GM11168 (cell line): ENCODE results near the gene SLC6A12.

ENCODE experiments used
- in situ Hi-C: fragments of 300-500 bp; cut with MboI; formaldehyde crosslinking; loops from one replicate; pipeline ENCODE4 v1.12.0; 2022; ENCODE audit warnings: low sequenced_read_pairs; ENCODE audit not compliant: unreplicated experiment

The SLC6A12 gene

GRCh38 chr12:168763-169525, 45.0 kb downstream of the SLC6A12 start:
- in situ Hi-C loops: no loop called here

- in situ Hi-C loops: no loop called here
Measured at GRCh38 chr12:167959-168600, 45.9 kb downstream of the SLC6A12 start.

- in situ Hi-C loops: no loop called here
Measured at GRCh38 chr12:166425-167075, 47.4 kb downstream of the SLC6A12 start.

GRCh38 chr12:165862-166368, 48.0 kb downstream of the SLC6A12 start:
- in situ Hi-C loops: no loop called here

DNA sequence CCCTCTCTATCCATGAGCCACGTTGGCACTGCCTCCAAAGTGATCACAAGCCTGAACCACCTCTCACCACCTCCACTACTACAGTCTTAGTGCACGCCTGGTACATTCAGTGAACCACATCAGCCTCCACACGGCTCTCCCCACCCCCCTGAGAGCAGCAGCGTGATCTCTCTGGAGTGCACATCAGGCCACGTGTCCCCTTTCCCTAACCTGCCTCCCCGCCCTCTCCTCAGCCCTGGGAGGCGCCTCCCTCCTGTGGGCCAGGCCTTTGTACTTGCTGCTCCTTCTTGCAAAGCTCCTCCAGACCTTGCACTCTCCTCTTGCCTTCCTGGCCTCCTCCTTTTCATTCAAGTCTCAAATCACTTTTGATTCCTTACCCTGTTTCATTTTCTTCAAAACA, 49.8 kb downstream of the SLC6A12 start:
- in situ Hi-C loops: no loop called here

DNA sequence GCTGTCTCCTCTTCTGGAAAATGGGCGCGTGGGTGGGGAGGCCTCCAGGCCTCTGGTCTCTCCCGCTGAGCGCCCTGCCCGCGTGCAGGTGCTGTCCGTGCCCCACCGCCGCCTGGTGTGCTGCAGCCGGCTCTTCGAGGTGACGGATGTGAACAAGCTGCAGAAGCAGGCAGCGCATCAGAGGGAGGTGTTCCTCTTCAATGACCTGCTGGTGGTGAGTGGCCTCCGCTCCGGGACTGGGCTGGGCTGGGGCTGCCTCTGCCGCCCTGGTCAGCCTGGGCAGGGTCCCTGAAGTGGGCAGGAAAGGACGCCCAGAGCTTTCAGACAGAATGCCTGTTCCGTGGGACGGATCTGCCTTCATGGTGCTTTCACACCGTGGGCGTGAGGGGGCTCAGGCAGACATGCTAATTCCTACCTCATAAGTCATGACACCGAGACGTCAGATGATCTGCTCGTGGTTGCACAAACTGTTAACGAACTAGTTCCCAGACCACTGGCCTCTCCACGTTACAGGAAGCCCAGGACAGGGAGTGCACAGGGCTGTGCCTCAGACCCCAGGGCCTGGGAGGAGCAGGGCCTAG, 50.5 kb downstream of the SLC6A12 start:
- in situ Hi-C loops: no loop called here

GRCh38 chr12:162467-163307, 51.3 kb downstream of the SLC6A12 start:
- in situ Hi-C loops: no loop called here

DNA sequence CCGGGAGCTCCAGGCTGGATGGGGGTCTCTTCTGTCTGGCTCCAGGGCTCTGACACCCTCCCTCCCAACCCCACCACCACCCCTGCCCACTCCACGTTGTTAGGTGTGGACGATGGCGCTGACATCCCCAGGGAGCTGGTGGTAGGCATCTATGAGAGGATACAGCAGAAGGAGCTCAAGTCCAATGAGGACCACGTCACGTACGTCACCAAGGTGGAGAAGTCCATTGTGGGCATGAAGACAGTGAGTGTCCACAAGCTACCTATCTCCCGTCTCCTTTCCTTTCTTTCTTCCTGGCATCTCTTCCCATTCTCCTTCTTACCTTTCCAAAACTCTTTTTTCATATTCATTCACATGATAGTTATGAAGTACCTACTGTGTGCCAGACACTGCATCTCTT, 52.1 kb downstream of the SLC6A12 start:
- in situ Hi-C loops: no loop called here

DNA sequence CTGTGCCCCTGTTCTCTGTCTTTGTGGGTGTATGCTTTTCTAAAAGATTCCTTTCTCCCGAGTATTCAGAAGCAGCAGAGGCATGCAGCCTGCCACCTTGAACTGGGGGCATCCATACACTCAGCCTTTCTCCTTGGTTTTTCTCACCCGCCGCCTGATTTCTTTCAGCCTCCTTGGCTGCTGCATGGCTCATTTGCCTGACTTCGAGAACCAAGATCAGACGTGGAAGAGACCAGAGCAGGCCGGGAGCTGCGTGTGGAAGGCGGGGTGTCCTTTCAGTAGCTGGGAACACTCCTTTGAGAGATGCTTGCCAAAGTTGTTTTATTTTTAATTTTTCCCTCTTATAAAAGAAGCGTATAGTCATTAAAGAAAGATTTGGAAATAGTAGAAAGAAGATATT, 53.1 kb downstream of the SLC6A12 start:
- in situ Hi-C loops: no loop called here

GRCh38 chr12:159156-159782, 54.7 kb downstream of the SLC6A12 start:
- in situ Hi-C loops: no loop called here

DNA sequence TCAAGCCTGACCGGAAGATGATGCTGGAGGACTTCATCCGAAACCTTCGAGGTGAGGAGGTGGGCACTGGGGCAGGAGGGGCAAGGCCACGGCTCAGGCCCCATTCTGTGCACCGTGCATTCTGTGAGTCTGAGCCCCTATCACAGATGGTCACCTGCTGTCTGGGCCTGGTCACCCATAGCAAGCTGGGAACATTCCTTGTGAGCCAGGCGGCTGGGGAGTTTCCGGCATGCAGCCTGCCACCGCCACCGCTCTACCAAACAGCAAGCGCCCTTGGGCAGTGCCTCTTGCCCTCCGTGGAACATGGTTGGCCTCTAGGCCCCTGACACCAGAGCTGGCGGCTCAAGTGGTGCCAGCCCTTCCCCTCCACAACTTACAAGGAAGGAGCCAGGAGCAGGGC, 56.3 kb downstream of the SLC6A12 start:
- in situ Hi-C loops: no loop called here

GRCh38 chr12:156945-157344, 57.0 kb downstream of the SLC6A12 start:
- in situ Hi-C loops: no loop called here

DNA sequence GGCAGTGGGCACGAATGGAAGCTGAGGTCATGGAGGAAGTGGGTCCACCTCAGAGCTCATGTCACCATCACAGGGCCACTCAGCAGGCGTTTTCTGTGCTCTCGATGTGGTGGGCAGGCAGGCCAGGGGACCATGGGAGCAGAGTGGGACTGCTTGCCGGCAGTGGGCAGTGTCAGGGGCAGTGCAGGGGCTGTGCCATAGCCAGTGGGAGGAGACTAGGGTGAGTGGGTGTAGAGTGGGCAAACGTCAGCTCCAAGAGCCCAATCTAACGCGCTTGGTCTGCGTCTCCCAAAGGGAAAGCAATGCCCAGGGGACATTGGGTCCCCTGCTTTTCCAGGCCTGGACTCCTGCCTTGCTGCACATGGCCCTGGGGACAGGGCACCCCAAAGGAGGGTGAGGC, 58.3 kb downstream of the SLC6A12 start:
- in situ Hi-C loops: no loop called here

- in situ Hi-C loops: no loop called here
Measured at GRCh38 chr12:155006-155405, 59.0 kb downstream of the SLC6A12 start.

DNA sequence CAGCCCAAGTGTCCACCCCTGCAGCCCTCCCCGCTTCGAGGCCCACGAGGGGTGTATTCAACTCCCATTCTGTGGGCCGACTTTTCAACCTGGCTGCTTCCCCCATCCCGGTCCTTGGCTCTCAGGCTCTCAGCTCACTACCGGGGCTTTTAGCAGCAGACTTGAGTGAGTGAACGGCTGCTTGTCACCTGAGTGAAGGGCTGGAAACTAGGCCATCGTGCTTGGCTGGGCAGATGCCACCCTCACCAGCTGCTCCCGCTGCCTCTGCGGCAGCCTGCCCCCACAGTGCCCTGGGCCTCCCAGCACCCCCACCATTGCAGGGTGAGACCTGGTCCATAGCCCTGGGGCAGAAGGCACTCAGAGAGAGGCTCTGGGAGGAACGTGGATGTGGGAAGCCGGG, 59.9 kb downstream of the SLC6A12 start:
- in situ Hi-C loops: no loop called here

GRCh38 chr12:153080-153746, 60.7 kb downstream of the SLC6A12 start:
- in situ Hi-C loops: no loop called here

DNA sequence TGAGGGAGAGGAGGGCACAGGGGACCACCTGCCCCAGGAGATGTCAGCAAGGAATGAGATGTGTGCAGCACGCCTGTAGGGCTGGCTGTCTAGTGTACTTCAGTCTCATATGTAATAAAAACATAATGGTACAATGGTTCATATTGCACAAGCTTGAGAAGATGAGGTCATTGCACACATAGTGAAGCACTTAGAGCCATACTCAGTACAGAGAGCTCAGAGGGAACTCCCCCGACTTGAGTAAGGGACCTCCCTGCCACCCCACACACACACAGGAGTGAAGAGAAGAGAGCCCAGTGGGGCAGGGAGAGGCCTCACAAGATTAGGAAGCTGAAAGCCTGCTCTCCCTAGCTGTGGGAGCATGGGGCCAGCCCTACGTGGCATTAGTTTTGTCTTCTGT, 61.5 kb downstream of the SLC6A12 start:
- in situ Hi-C loops: no loop called here

DNA sequence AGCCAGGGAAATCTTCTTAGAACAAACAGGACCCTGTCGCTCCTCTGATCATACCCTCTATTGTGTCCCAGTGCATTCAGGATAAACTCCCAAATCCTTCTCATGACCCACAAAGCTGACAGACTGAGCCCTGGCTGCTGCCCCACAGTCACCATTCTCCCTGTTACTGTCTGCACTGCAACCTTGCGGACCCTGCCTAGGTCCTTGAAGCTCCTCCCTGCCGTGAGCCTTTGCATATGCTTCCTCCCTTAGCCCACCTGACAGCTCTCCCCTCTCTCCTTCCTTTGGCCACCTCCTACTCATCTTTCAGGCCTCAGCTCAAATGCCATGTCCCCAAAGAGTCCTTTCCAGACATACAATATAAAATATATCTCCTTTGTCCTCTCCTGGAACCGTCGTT, 62.4 kb downstream of the SLC6A12 start:
- in situ Hi-C loops: no loop called here
